ENCODE measurements around the gene GABARAPL1. TPM values are rescaled to one million over a fixed set of nuclear protein-coding genes. Genes with fewer than 3 reads are reported as not detected.

The GABARAPL1 gene
- total and polyA plus RNA-seq, 2 of the 13 experiments (the other 11 are each of a cell fraction or from before 2014, with no cell fraction given), result 7.9 to 26.1 TPM

DNA sequence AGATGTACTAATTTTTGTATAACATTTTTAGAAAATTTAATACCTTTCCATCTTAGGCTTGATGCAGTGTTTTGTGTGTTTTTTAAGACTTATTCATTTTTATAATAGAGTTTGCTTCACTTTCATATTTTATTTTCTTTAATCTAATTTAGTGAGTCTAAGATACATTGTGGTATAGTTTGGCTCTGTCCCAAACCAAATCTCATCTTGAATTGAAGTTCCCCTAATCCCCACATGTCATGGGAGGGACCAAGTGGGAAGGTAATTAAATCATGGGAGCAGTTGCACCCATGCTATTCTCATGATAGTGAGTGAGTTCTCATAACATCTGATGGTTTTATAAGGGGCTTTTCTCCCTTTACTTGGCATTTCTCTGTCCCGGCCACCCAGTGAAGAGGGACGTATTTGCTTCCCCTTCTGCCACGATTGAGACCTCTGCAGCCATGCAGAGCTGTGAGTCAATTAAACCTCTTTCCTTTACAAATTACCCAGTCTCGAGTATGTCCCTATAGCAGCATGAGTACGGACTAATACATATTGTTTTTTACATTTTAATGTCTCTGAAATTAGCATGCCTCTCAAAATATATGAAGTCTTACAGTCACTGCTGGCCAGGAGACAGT lies 34.9 kb downstream of the GABARAPL1 start (continued):
- TF ChIP-seq, protein P1, sequence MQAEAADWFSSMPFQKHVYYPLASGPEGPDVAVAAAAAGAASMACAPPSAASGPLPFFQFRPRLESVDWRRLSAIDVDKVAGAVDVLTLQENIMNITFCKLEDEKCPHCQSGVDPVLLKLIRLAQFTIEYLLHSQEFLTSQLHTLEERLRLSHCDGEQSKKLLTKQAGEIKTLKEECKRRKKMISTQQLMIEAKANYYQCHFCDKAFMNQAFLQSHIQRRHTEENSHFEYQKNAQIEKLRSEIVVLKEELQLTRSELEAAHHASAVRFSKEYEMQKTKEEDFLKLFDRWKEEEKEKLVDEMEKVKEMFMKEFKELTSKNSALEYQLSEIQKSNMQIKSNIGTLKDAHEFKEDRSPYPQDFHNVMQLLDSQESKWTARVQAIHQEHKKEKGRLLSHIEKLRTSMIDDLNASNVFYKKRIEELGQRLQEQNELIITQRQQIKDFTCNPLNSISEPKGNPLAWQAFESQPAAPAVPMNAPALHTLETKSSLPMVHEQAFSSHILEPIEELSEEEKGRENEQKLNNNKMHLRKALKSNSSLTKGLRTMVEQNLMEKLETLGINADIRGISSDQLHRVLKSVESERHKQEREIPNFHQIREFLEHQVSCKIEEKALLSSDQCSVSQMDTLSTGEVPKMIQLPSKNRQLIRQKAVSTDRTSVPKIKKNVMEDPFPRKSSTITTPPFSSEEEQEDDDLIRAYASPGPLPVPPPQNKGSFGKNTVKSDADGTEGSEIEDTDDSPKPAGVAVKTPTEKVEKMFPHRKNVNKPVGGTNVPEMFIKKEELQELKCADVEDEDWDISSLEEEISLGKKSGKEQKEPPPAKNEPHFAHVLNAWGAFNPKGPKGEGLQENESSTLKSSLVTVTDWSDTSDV (CRISPR knock-in tag; IDR thresholded peaks at IDR 0.05), result no peak

DNA sequence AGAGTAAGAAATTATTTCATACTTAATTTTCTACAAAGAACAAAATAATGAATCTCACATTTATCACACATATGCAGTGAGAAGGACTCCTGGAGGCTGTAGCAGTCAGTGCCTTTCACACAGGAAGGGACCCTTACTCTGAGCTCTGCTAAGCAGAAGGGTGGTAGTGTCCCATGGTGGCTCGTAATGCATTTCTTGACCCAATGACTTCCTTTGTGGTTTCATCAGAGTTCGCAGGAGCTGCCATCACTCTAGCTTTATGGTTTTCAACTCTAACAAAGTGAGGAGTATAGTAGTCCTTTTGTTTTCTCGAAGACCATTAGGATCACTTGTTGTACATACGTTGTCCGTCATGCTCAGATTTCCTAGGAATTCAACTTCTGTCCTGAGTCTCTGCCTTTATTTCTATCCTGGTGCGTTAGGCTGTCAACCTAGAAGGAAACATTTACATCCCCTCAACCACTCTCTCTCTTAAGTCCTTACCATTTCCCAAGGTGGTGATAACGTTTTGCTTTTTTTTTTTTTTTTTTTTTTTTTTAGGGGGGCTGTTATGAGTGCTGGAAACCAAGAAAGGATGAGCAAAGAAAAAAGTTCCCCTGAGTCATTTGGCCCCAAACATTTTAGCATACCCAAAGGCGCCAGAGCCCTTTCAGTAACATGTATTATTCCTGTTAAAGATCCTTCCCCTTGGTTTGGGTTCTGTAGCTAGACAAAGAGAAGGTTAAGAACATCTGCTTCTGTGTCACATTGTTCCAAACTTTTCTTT lies 37.2 kb downstream of the GABARAPL1 start:
- TF ChIP-seq RFXANK (CRISPR knock-in tag; IDR thresholded peaks at IDR 0.05) (no peak), SMAD1 (CRISPR knock-in tag; IDR thresholded peaks at IDR 0.05; ENCODE audit: borderline replicate concordance, low read depth) (no peak), TBP (CRISPR knock-in tag; IDR thresholded peaks at IDR 0.05) (no peak)
- Histone ChIP-seq H4K20me1 (ENCODE audit: insufficient read depth, low read length) (no peaks in the 10 kb centered on the region), H2AFZ (ENCODE audit: low read length) (no peak overlapping the region), H3K4me2 (ENCODE audit: low read depth, low read length) (no peak overlapping the region), H3K27me3 (ENCODE audit: control insufficient read depth in 1 of 2, insufficient read depth in 2 of 2, low read length in 2 of 2) (no peaks in the 10 kb centered on the region; a peak in 1 of 5 replicates), H3K9ac (ENCODE audit: insufficient read depth, low read depth, low read length) (no peak overlapping the region), H3K79me2 (ENCODE audit: insufficient read depth, low read length) (no peaks in the 10 kb centered on the region), H3K36me3 (replicated peaks in 1 of 2; ENCODE audit: control insufficient read depth in 1 of 2, insufficient read depth in 2 of 2, low read length in 2 of 2) (no peaks in the 10 kb centered on the region), H3K9me3 (ENCODE audit: low read length) (no peaks in the 10 kb centered on the region), H3K4me3 (replicated peaks in 1 of 3; ENCODE audit: insufficient read depth in 1 of 3, low read depth in 2 of 3, low read length in 3 of 3) (no peak overlapping the region), H3K27ac (ENCODE audit: extremely low read length, insufficient read depth, low read length) (no peak overlapping the region), H3K4me1 (ENCODE audit: insufficient read depth, low read length) (no peaks in the 10 kb centered on the region)
- FAIRE-seq (no peak), ATAC-seq (no peak), DNase-seq (ENCODE audit: low spot score) (no peak)
- ChIA-PET POLR2A (no interaction called here), CTCF (ENCODE audit: low intra/inter-chr PET ratio, low total read pairs) (no interaction called here)
- no TSS peak for BruUV-seq (replicated peaks)
- WGBS (ENCODE audit: low lambda C conversion rate), result 22% methylated on average over 8 of the region's 8 CpGs
- intact Hi-C loops (cut with micrococcal nuclease; ENCODE audit: unreplicated experiment), result no loop called here
- in situ Hi-C loops (cut with HindIII; ENCODE audit: extremely low pct_ligation_motif_present, low pct_unique_long_range_greater_than_20kb), result no loop called here
